ENCODE measurements around the gene AKR1C2. TPM values are rescaled to one million over a fixed set of nuclear protein-coding genes. Genes with fewer than 3 reads are reported as not detected.
A peak's percentile ranks its signal among the peaks of the same experiment; 100 is the strongest.
"Not testable (repeated sequence)": the region's sequence is repeated elsewhere in the genome, so short reads cannot be mapped to it uniquely, and the experiment has no call there.

AKR1C2 gene
- total and polyA plus RNA-seq, 9 of the 15 experiments (the other 6 are each of a cell fraction or from before 2014, with no cell fraction given): 13.8 to 74.0 (median 30.5) TPM

- 0 out of 2 replicates have a peak overlapping the region, but pooled peaks have one; percentile 16 for H2AFZ ChIP-seq (ENCODE audit: low read depth, low read length)
- intact Hi-C loops (cut with micrococcal nuclease); H3K9me1 ChIP-seq (ENCODE audit: control insufficient read depth, insufficient read depth, low read length); CTCF ChIA-PET (ENCODE audit: low intra/inter-chr PET ratio); H3K79me2 ChIP-seq (ENCODE audit: control insufficient read depth, insufficient read depth, low read length); H3K9ac ChIP-seq (ENCODE audit: insufficient read depth in 1 of 2, low read depth in 2 of 2, low read length in 2 of 2); H3K4me3 ChIP-seq; POLR2A ChIA-PET; H3K4me2 ChIP-seq (ENCODE audit: insufficient read depth, low read length); BruUV-seq (replicated peaks); H4K20me1 ChIP-seq (replicated peaks; ENCODE audit: control insufficient read depth, insufficient read depth, low read length); H3K9me3 ChIP-seq (replicated peaks; ENCODE audit: control insufficient read depth, insufficient read depth, low read depth, low read length); H3K36me3 ChIP-seq (ENCODE audit: control insufficient read depth, insufficient read depth, low read length); H3K4me1 ChIP-seq (replicated peaks in 1 of 2; ENCODE audit: control insufficient read depth in 2 of 2, insufficient read depth in 2 of 2, low read length in 2 of 2); H3K27ac ChIP-seq (ENCODE audit: extremely low read depth, low read depth, low read length); H3K27me3 ChIP-seq (ENCODE audit: control insufficient read depth in 2 of 2, insufficient read depth in 2 of 2, low read length in 2 of 2): not testable (repeated sequence)
- WGBS (ENCODE audit: insufficient coverage, low coverage, missing lambda C conversion rate): 15% methylated on average over 4 of the region's 5 CpGs
- peak; percentile 74 for TF ChIP-seq NFE2 (IDR thresholded peaks at IDR 0.05; ENCODE audit: low read depth)
- in situ Hi-C loops (cut with MboI): loop anchor here (5.0 kb wide), 1 partner anchor 50 kb away; no protein-coding TSS in a partner anchor
- peak in 1 of 4 experiments; percentile 30 for DNase-seq (ENCODE audit: extremely low read depth in 1 of 4, low spot score in 3 of 4)
- FAIRE-seq: peak; percentile 61
- ATAC-seq: peak; percentile 64
Observed at GRCh38 chr10:4956955-4957645, 46.6 kb downstream of the AKR1C2 start.

- H3K4me1 ChIP-seq (replicated peaks in 1 of 2; ENCODE audit: control insufficient read depth in 2 of 2, insufficient read depth in 2 of 2, low read length in 2 of 2); H3K79me2 ChIP-seq (ENCODE audit: control insufficient read depth, insufficient read depth, low read length); H2AFZ ChIP-seq (ENCODE audit: low read depth, low read length); CTCF ChIA-PET (ENCODE audit: low intra/inter-chr PET ratio); H3K27me3 ChIP-seq (ENCODE audit: control insufficient read depth in 2 of 2, insufficient read depth in 2 of 2, low read length in 2 of 2); DNase-seq (ENCODE audit: extremely low read depth in 1 of 4, low spot score in 3 of 4); H3K4me3 ChIP-seq; H3K9me3 ChIP-seq (replicated peaks; ENCODE audit: control insufficient read depth, insufficient read depth, low read depth, low read length); H3K36me3 ChIP-seq (ENCODE audit: control insufficient read depth, insufficient read depth, low read length); H4K20me1 ChIP-seq (replicated peaks; ENCODE audit: control insufficient read depth, insufficient read depth, low read length); FAIRE-seq; H3K9me1 ChIP-seq (ENCODE audit: control insufficient read depth, insufficient read depth, low read length); H3K9ac ChIP-seq (ENCODE audit: insufficient read depth in 1 of 2, low read depth in 2 of 2, low read length in 2 of 2); intact Hi-C loops (cut with micrococcal nuclease); H3K27ac ChIP-seq (ENCODE audit: extremely low read depth, low read depth, low read length); BruUV-seq (replicated peaks); H3K4me2 ChIP-seq (ENCODE audit: insufficient read depth, low read length): not testable (repeated sequence)
- POLR2A ChIA-PET: interaction anchor here (1.2 kb wide), 1 partner anchor 9 kb away, joined by 3 read pairs; no protein-coding TSS in a partner anchor
- ATAC-seq: peak; percentile 52; the same call in 2 of the 3 replicates
- in situ Hi-C loops (cut with MboI): loop anchor here (5.0 kb wide), 1 partner anchor 51 kb away; no protein-coding TSS in a partner anchor
- WGBS (ENCODE audit: insufficient coverage, low coverage, missing lambda C conversion rate): 74% methylated on average over 3 of the region's 7 CpGs
Observed at GRCh38 chr10:4956088-4956487, 47.6 kb downstream of the AKR1C2 start.

Data from K562 (cell line).